Measurements from ENCODE around the gene RAB27B.
"Not testable (repeated sequence)": the region's sequence is repeated elsewhere in the genome, so short reads cannot be mapped to it uniquely, and the experiment has no call there.

Gene RAB27B

GRCh38 chr18:54802686-54803395 lies 25.4 kb upstream of the RAB27B start:
- Histone ChIP-seq H3K79me2 (ENCODE audit: insufficient read depth, low read depth) (no peaks in the 10 kb centered on the region), H3K4me1 (ENCODE audit: low read depth, poor library complexity, severe bottlenecking) (no peaks in the 10 kb centered on the region), H3K36me3 (ENCODE audit: insufficient read depth) (no peaks in the 10 kb centered on the region), H4K20me1 (ENCODE audit: insufficient read depth) (no peaks in the 10 kb centered on the region), H3K4me3 (IDR thresholded peaks at IDR 0.05; ENCODE audit: insufficient read depth, low read depth, low read length) (no peak overlapping the region), H2AFZ (ENCODE audit: low read depth) (no peak overlapping the region), H3K27me3 (ENCODE audit: insufficient read depth, low read depth) (no peaks in the 10 kb centered on the region), H3K4me2 (no peak overlapping the region), H3K27ac (no peak overlapping the region), H3K9ac (no peak overlapping the region)
- no peak for TF ChIP-seq CTCF (conservative IDR thresholded peaks at IDR 0.05; ENCODE audit: low read depth, low read length)

GRCh38 chr18:54805571-54806334 lies 22.5 kb upstream of the RAB27B start:
- H3K27ac ChIP-seq: no peak overlapping the region
- no peak for TF ChIP-seq CTCF (conservative IDR thresholded peaks at IDR 0.05; ENCODE audit: low read depth, low read length)
- H3K9ac ChIP-seq: no peak overlapping the region
- H3K36me3 ChIP-seq (ENCODE audit: insufficient read depth): no peaks in the 10 kb centered on the region
- no peaks in the 10 kb centered on the region for H3K4me1 ChIP-seq (ENCODE audit: low read depth, poor library complexity, severe bottlenecking)
- no peaks in the 10 kb centered on the region for H4K20me1 ChIP-seq (ENCODE audit: insufficient read depth)
- H2AFZ ChIP-seq (ENCODE audit: low read depth): no peak overlapping the region
- H3K4me2 ChIP-seq: no peak overlapping the region
- H3K4me3 ChIP-seq (IDR thresholded peaks at IDR 0.05; ENCODE audit: insufficient read depth, low read depth, low read length): no peak overlapping the region
- H3K27me3 ChIP-seq (ENCODE audit: insufficient read depth, low read depth): no peaks in the 10 kb centered on the region
- no peaks in the 10 kb centered on the region for H3K79me2 ChIP-seq (ENCODE audit: insufficient read depth, low read depth)

- no peak overlapping the region for H3K4me3 ChIP-seq (IDR thresholded peaks at IDR 0.05; ENCODE audit: insufficient read depth, low read depth, low read length)
- H3K27me3 ChIP-seq (ENCODE audit: insufficient read depth, low read depth): no peaks in the 10 kb centered on the region
- no peak for TF ChIP-seq CTCF (conservative IDR thresholded peaks at IDR 0.05; ENCODE audit: low read depth, low read length)
- no peak overlapping the region for H2AFZ ChIP-seq (ENCODE audit: low read depth)
- no peaks in the 10 kb centered on the region for H3K36me3 ChIP-seq (ENCODE audit: insufficient read depth)
- no peak overlapping the region for H3K4me2 ChIP-seq
- H3K4me1 ChIP-seq (ENCODE audit: low read depth, poor library complexity, severe bottlenecking): no peaks in the 10 kb centered on the region
- H4K20me1 ChIP-seq (ENCODE audit: insufficient read depth): no peaks in the 10 kb centered on the region
- H3K27ac ChIP-seq: no peak overlapping the region
- no peak overlapping the region for H3K9ac ChIP-seq
- H3K79me2 ChIP-seq (ENCODE audit: insufficient read depth, low read depth): no peaks in the 10 kb centered on the region
These were observed 21.8 kb upstream of the RAB27B start for GRCh38 chr18:54806526-54806925.

- H3K27me3 ChIP-seq (ENCODE audit: insufficient read depth, low read depth): no peaks in the 10 kb centered on the region
- H3K9ac ChIP-seq: no peak overlapping the region
- no peaks in the 10 kb centered on the region for H3K79me2 ChIP-seq (ENCODE audit: insufficient read depth, low read depth)
- peaks cover 5% of the 10 kb centered on the region for H3K4me1 ChIP-seq (ENCODE audit: low read depth, poor library complexity, severe bottlenecking)
- H3K36me3 ChIP-seq (ENCODE audit: insufficient read depth): no peaks in the 10 kb centered on the region
- H4K20me1 ChIP-seq (ENCODE audit: insufficient read depth): no peaks in the 10 kb centered on the region
- no peak overlapping the region for H3K4me2 ChIP-seq
- H3K4me3 ChIP-seq (IDR thresholded peaks at IDR 0.05; ENCODE audit: insufficient read depth, low read depth, low read length): no peak overlapping the region
- no peak overlapping the region for H3K27ac ChIP-seq
- TF ChIP-seq CTCF (conservative IDR thresholded peaks at IDR 0.05; ENCODE audit: low read depth, low read length): no peak
- no peak overlapping the region for H2AFZ ChIP-seq (ENCODE audit: low read depth)
These were observed 21.0 kb upstream of the RAB27B start for GRCh38 chr18:54807303-54807702.

- H4K20me1 ChIP-seq (ENCODE audit: insufficient read depth); H3K27me3 ChIP-seq (ENCODE audit: insufficient read depth, low read depth); H3K27ac ChIP-seq; H3K4me3 ChIP-seq (IDR thresholded peaks at IDR 0.05; ENCODE audit: insufficient read depth, low read depth, low read length); H3K4me2 ChIP-seq; H2AFZ ChIP-seq (ENCODE audit: low read depth); H3K79me2 ChIP-seq (ENCODE audit: insufficient read depth, low read depth); H3K9ac ChIP-seq; H3K36me3 ChIP-seq (ENCODE audit: insufficient read depth): not testable (repeated sequence)
- H3K4me1 ChIP-seq (ENCODE audit: low read depth, poor library complexity, severe bottlenecking): peaks cover 22% of the 10 kb centered on the region
These were observed 17.6 kb upstream of the RAB27B start for GRCh38 chr18:54810662-54811061.

All from KMS-11 (cell line).